HG02642 (cell line): ENCODE results near the gene PHACTR2.
"Not testable (repeated sequence)": the region's sequence is repeated elsewhere in the genome, so short reads cannot be mapped to it uniquely, and the experiment has no call there.

Experiments used
- ATAC-seq: cut with Tn5 transposase; IDR thresholded peaks from one replicate; pipeline ENCODE4 v1.9.1; 2021; ENCODE audit warnings: mild to moderate bottlenecking; ENCODE audit not compliant: unreplicated experiment, poor library complexity

Gene PHACTR2

DNA sequence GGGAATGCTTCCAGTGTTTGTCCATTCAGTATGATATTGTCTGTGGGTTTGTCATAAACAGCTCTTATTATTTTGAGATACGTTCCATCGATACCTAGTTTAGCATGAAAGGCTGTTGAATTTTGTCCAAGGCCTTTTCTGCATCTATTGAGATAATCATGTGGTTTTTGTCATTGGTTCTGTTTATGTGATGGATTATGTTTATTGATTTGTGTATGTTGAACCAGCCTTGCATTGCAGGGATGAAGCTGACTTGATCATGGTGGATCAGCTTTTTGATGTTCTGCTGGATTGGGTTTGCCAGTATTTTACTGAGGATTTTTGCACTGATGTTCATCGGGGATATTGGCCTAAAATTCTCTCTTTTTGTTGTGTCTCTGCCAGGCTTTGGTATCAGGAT is 120.7 kb downstream of the PHACTR2 start:
- ATAC-seq: not testable (repeated sequence)

GRCh38 chr6:143802833-143803565 is 125.2 kb downstream of the PHACTR2 start:
- ATAC-seq: no peak

- no peak for ATAC-seq
Observed at GRCh38 chr6:143803769-143804568, 126.2 kb downstream of the PHACTR2 start.

GRCh38 chr6:143804835-143805239 is 127.1 kb downstream of the PHACTR2 start:
- ATAC-seq: no peak

- no peak for ATAC-seq
Observed at GRCh38 chr6:143806282-143807102, 128.7 kb downstream of the PHACTR2 start.

GRCh38 chr6:143807103-143807772 is 129.5 kb downstream of the PHACTR2 start:
- ATAC-seq: no peak

DNA sequence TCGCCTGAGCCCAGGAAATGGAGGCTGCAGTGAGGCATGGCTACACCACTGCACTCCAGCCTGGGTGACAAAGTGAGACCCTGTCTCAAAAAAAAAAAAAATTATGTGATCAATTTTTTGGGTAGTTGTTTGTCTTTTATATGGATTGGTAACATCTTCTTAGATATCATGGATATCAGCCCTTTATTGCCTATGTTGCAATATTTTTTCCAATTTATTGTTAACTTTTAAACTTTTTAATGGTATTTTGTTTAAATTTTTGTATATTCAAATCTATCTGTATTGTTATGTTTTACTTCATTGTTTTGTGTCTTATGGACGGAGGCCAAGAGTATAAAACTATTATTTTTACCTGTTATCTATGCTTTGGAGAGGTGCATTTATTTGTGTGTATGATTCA is 133.0 kb downstream of the PHACTR2 start:
- ATAC-seq: no peak

- ATAC-seq: no peak
Observed at GRCh38 chr6:143811501-143812157, 133.9 kb downstream of the PHACTR2 start.

DNA sequence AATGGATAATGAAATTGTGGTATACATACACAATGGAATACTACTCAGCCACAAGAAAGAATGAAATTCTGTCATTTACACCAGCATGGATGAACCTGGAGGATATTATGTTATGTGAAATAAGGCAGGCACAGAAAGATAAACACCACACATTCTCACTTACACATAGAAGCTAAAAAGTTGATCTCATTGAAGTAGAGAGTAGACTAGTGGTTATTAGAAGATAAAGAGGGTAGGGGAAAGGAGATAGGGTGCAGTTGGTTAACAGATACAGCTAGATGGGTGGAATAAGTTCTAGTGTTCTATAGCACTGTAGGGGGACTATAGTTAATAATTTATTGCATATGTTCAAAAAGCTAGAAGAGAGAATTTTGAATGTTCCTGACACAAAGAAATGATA is 139.9 kb downstream of the PHACTR2 start:
- ATAC-seq: no peak

DNA sequence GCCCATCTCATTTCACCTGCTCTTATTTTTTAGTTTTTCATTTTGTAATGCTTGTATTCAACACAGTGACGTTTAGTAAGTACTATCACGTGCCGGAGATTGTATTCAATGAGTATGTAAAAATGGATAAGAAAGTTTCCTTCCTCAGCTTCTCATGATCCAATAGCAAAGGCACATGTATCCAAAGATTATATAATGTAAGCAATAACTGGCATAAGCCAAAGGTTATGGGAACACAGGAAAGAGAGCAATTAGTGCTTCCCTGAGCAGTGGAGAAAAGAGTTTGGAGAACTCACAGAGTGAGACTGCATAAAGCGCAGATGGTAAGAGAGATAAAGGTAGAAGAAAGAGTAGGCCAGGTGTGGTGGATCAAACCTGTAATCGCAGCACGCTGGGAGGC is 143.6 kb downstream of the PHACTR2 start:
- ATAC-seq: no peak

GRCh38 chr6:143822584-143823024 is 144.8 kb downstream of the PHACTR2 start:
- ATAC-seq: no peak

DNA sequence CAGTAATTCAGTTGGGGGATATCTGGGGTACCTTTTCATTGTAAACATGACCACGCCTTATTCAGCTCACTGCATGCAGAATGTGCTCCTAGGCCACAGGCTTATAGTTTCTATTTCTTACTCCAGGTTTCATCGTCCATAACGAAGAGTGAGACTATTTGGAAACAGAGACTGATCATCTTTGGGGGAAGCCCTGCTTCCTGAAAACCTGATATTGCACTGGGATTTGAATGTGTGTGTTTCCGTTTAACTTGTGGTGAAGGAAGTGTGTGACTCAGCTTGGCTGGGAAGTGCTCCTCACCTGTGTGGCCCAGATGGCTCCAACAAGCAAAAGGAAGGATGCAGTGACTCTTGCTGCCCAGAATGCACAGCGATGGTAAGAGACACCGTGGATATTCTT is 145.8 kb downstream of the PHACTR2 start:
- ATAC-seq: no peak

GRCh38 chr6:143828572-143828971 is 150.8 kb downstream of the PHACTR2 start:
- no peak for ATAC-seq

- no peak for ATAC-seq
Observed at GRCh38 chr6:143836150-143836549, 158.4 kb downstream of the PHACTR2 start.

DNA sequence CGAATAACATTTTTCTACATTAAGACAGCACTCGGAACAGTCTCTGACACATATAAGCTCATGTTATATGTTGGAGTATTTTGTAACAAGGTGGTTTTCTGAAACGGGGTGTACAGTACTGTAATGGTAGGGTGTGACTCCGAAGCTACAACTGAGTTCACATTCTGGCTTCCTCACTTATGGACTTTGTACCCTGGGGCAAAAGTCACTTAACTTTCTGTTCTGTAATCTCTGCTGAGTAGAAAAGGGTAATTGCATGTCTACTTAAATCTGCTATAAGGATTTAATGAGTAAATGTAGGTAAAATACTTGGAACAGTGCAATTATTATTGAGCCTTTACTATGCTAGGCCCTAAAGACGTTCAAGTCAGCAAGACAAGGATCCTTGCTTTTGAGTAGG is 160.6 kb downstream of the PHACTR2 start:
- ATAC-seq: no peak

GRCh38 chr6:143839196-143839595 is 161.4 kb downstream of the PHACTR2 start:
- no peak for ATAC-seq

GRCh38 chr6:143840595-143841265 is 163.0 kb downstream of the PHACTR2 start:
- no peak for ATAC-seq

- ATAC-seq: no peak
Observed at GRCh38 chr6:143842461-143842901, 164.7 kb downstream of the PHACTR2 start.
